H9 (cell line): Measurements from ENCODE around the gene ZFTA. TPM values are rescaled to one million over a fixed set of nuclear protein-coding genes. Genes with fewer than 3 reads are reported as not detected.

Source experiments
- DNase-seq: peaks from one replicate; pipeline ENCODE4 v3.0.0-alpha.2; 2017
- H2AFZ ChIP-seq: one replicate; pipeline ENCODE4 v1.6.1; 2013; ENCODE audit warnings: mild to moderate bottlenecking, low read length, control low read depth, moderate library complexity
- H2AK5ac ChIP-seq: 2 replicates; pipeline ENCODE4 v1.6.1; 2013; ENCODE audit warnings: low read length, control low read depth, mixed read lengths; ENCODE audit not compliant: insufficient read length
- H2BK120ac ChIP-seq: one replicate; pipeline ENCODE4 v1.6.1; 2013; ENCODE audit warnings: low read depth, mild to moderate bottlenecking, low read length, control low read depth, inconsistent platforms; ENCODE audit not compliant: poor library complexity, severe bottlenecking
- H2BK12ac ChIP-seq: 2 replicates; pipeline ENCODE4 v1.6.1; 2013; ENCODE audit warnings: low read length, control low read depth, mixed read lengths, low read depth; ENCODE audit not compliant: insufficient read length
- H2BK15ac ChIP-seq: 2 replicates; pipeline ENCODE4 v1.6.1; 2013; ENCODE audit warnings: low read depth, low read length, control low read depth
- H2BK20ac ChIP-seq: one replicate; pipeline ENCODE4 v1.6.1; 2013; ENCODE audit warnings: low read depth, mild to moderate bottlenecking, low read length, control low read depth, inconsistent platforms; ENCODE audit not compliant: poor library complexity, severe bottlenecking
- H2BK5ac ChIP-seq: 2 replicates; pipeline ENCODE4 v1.6.1; 2013; ENCODE audit warnings: low read length, control low read depth, mixed read lengths; ENCODE audit not compliant: insufficient read length
- H3K14ac ChIP-seq: 2 replicates; pipeline ENCODE4 v1.6.1; 2013; ENCODE audit warnings: low read length, control low read depth; ENCODE audit not compliant: insufficient read depth
- H3K18ac ChIP-seq: 2 replicates; pipeline ENCODE4 v1.6.1; 2013; ENCODE audit warnings: low read depth, mild to moderate bottlenecking, mixed read lengths, low read length, control low read depth; ENCODE audit not compliant: insufficient read length
- H3K23ac ChIP-seq: 2 replicates; pipeline ENCODE4 v1.6.1; 2013; ENCODE audit warnings: low read length, control low read depth, mixed read lengths, low read depth; ENCODE audit not compliant: insufficient read length
- H3K23me2 ChIP-seq: 2 replicates; pipeline ENCODE4 v1.6.1; 2013; ENCODE audit warnings: low read depth, mild to moderate bottlenecking, mixed read lengths, low read length, control low read depth; ENCODE audit not compliant: insufficient read length, poor library complexity, severe bottlenecking
- H3K27ac ChIP-seq: 2 replicates; pipeline ENCODE4 v1.5.1; 2013; ENCODE audit warnings: low read length, control low read depth, mixed read lengths, low read depth; ENCODE audit not compliant: insufficient read length
- H3K27me3 ChIP-seq: 2 replicates; pipeline ENCODE4 v1.6.1; 2013; ENCODE audit warnings: low read length, control low read depth, inconsistent platforms; ENCODE audit not compliant: insufficient read depth
- H3K4ac ChIP-seq: 2 replicates; pipeline ENCODE4 v1.6.1; 2013; ENCODE audit warnings: low read depth, mild to moderate bottlenecking, control low read depth, inconsistent platforms, low read length, moderate library complexity
- H3K4me1 ChIP-seq: 2 replicates; pipeline ENCODE4 v1.6.1; 2013; ENCODE audit warnings: low read length, control low read depth, inconsistent platforms; ENCODE audit not compliant: insufficient read depth
- H3K4me2 ChIP-seq: 2 replicates; pipeline ENCODE4 v1.6.1; 2013; ENCODE audit warnings: low read length, control low read depth, mixed read lengths; ENCODE audit not compliant: insufficient read length, insufficient read depth
- H3K56ac ChIP-seq: 2 replicates; pipeline ENCODE4 v1.6.1; 2013; ENCODE audit warnings: low read depth, mild to moderate bottlenecking, mixed read lengths, low read length, control low read depth; ENCODE audit not compliant: insufficient read length
- H3K79me1 ChIP-seq: 2 replicates; pipeline ENCODE4 v1.6.1; 2013; ENCODE audit warnings: low read depth, mild to moderate bottlenecking, moderate library complexity, low read length, control low read depth, inconsistent platforms; ENCODE audit not compliant: insufficient read depth, poor library complexity, severe bottlenecking
- H3K79me2 ChIP-seq: 2 replicates; pipeline ENCODE4 v1.6.1; 2013; ENCODE audit warnings: low read length, control low read depth, inconsistent platforms; ENCODE audit not compliant: insufficient read depth
- H3K9ac ChIP-seq: 2 replicates; pipeline ENCODE4 v1.6.1; 2013; ENCODE audit warnings: low read length, control low read depth, mixed read lengths; ENCODE audit not compliant: insufficient read length; ENCODE audit errors: extremely low read depth
- H3K9me3 ChIP-seq: one replicate; pipeline ENCODE4 v1.6.1; 2013; ENCODE audit warnings: low read depth, low read length, inconsistent platforms; ENCODE audit not compliant: control insufficient read depth
- H3T11ph ChIP-seq: one replicate; pipeline ENCODE4 v1.6.1; 2013; ENCODE audit warnings: mild to moderate bottlenecking, low read length, control low read depth, inconsistent platforms
- H4K20me1 ChIP-seq: one replicate; pipeline ENCODE4 v1.6.1; 2013; ENCODE audit not compliant: control insufficient read depth, insufficient read length, insufficient read depth
- H4K5ac ChIP-seq: 2 replicates; pipeline ENCODE4 v1.6.1; 2013; ENCODE audit warnings: low read depth, mild to moderate bottlenecking, mixed read lengths, low read length, control low read depth; ENCODE audit not compliant: insufficient read length
- H4K8ac ChIP-seq: replicated peaks from 2 replicates; pipeline ENCODE4 v1.6.1; 2013; ENCODE audit warnings: low read length, control low read depth, mixed read lengths, low read depth; ENCODE audit not compliant: insufficient read length
- H4K91ac ChIP-seq: 2 replicates; pipeline ENCODE4 v1.6.1; 2013; ENCODE audit warnings: low read depth, mild to moderate bottlenecking, moderate library complexity, mixed read lengths, low read length, control low read depth; ENCODE audit not compliant: insufficient read length
- H3K27ac Mint-ChIP-seq, 3 experiments: 2 replicates in 2 of 3; 3 replicates in 1 of 3; pipeline ENCODE4 v1.8.0; 2020 to 2021; ENCODE audit warnings: mixed read lengths in 3 of 3, mild to moderate bottlenecking in 1 of 3, moderate library complexity in 1 of 3
- H3K27me3 Mint-ChIP-seq: 2 replicates; pipeline ENCODE4 v1.8.0; 2021; ENCODE audit warnings: low read depth, mild to moderate bottlenecking, moderate library complexity, mixed read lengths
- H3K36me3 Mint-ChIP-seq, 3 experiments: 2 replicates in 2 of 3; 3 replicates in 1 of 3; pipeline ENCODE4 v1.8.0; 2020 to 2021; ENCODE audit warnings: low read depth in 3 of 3, mixed read lengths in 3 of 3; ENCODE audit not compliant: insufficient read depth in 1 of 3
- H3K4me1 Mint-ChIP-seq, 2 experiments: 2 replicates each; pipeline ENCODE4 v1.8.0; 2020; ENCODE audit warnings: mixed read lengths in 2 of 2
- H3K4me3 Mint-ChIP-seq, 2 experiments: 2 replicates in 1 of 2; 3 replicates in 1 of 2; pipeline ENCODE4 v1.8.0; 2020 to 2021; ENCODE audit warnings: mild to moderate bottlenecking in 2 of 2, mixed read lengths in 2 of 2, moderate library complexity in 1 of 2
- H3K9me3 Mint-ChIP-seq, 2 experiments: 2 replicates in 1 of 2; 3 replicates in 1 of 2; pipeline ENCODE4 v1.8.0; 2020; ENCODE audit warnings: mild to moderate bottlenecking in 2 of 2, mixed read lengths in 2 of 2, moderate library complexity in 1 of 2
- CTCF ChIP-seq: fragments of 200-600 bp; sonication (generic); conservative IDR thresholded peaks from 3 replicates; pipeline ENCODE4 v1.8.0; 2021; ENCODE audit warnings: antibody characterized with exemption, mild to moderate bottlenecking
- WGBS: extraction: QIAGEN DNeasy Blood & Tissue Kit; methylation state at CpG from one replicate; pipeline ENCODE4 v1.1.7; 2013; ENCODE audit warnings: missing lambda C conversion rate, low lambda C conversion rate, mixed read lengths; ENCODE audit not compliant: insufficient read length; ENCODE audit errors: extremely low coverage; 5-methylcytosine and 5-hydroxymethylcytosine counted together
- total RNA-seq: library from RNA; stranded (reverse); gene quantifications from 2 replicates; pipeline ENCODE4 v1.2.1, GENCODE V29; 2021

Gene ZFTA
- total RNA-seq, 1 experiment from 2014 or later: 48.2 TPM

DNA sequence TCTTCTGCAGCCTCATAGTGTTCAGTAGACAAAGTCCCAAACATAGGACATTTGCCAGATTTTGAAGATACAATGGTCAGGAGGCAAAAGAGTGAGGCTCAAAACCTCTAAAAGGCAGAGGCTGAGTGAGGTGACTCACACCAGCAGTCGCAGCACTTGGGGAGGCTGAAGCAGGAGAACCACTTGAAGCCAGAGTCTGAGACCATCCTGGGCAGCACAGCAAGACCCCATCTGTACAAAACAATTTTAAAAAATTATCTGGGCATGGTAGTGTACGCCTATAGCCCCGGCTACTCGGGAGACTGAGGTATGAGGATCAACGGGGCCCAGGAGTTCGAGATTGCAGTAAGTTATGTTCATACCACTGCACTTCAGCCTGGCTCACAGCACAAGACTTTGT, 14.2 kb upstream of the ZFTA start:
- H2BK12ac ChIP-seq: no peak overlapping the region
- H3K4me1 Mint-ChIP-seq: no peaks in the 10 kb centered on the region; a peak in 2 of 4 replicates
- no peak overlapping the region for H3K4me2 ChIP-seq
- H2BK120ac ChIP-seq: no peak overlapping the region
- no peak overlapping the region for H3K4me3 Mint-ChIP-seq
- H3K79me1 ChIP-seq: no peaks in the 10 kb centered on the region
- H2AK5ac ChIP-seq: no peak overlapping the region
- H4K91ac ChIP-seq: no peak overlapping the region
- H3K27me3 Mint-ChIP-seq: peaks cover 4% of the 10 kb centered on the region
- no peak overlapping the region for H2BK15ac ChIP-seq
- no peaks in the 10 kb centered on the region for H3K36me3 Mint-ChIP-seq
- no peaks in the 10 kb centered on the region; the same call in 1 of the 2 replicates for H3K27me3 ChIP-seq
- no peak overlapping the region for H3K23ac ChIP-seq
- no peaks in the 10 kb centered on the region; the same call in 1 of the 2 replicates for H3K4me1 ChIP-seq
- no peak overlapping the region for H3K56ac ChIP-seq
- H3K4ac ChIP-seq: no peak overlapping the region
- WGBS: no CpG with 5 or more reads among the region's 6 CpGs
- no peak overlapping the region for H4K5ac ChIP-seq
- H3K27ac Mint-ChIP-seq: no peak overlapping the region
- no peak for DNase-seq
- no peak overlapping the region for H3K14ac ChIP-seq
- no peaks in the 10 kb centered on the region for H4K20me1 ChIP-seq
- no peaks in the 10 kb centered on the region for H3K9me3 ChIP-seq
- no peak overlapping the region for H3T11ph ChIP-seq
- no peak overlapping the region for H3K9ac ChIP-seq
- H3K27ac ChIP-seq: no peak overlapping the region
- no peak overlapping the region for H2BK5ac ChIP-seq
- H4K8ac ChIP-seq: no peak overlapping the region
- TF ChIP-seq CTCF: no peak
- H3K23me2 ChIP-seq: no peaks in the 10 kb centered on the region
- no peaks in the 10 kb centered on the region for H3K9me3 Mint-ChIP-seq
- H2BK20ac ChIP-seq: no peak overlapping the region
- no peak overlapping the region for H3K18ac ChIP-seq
- no peaks in the 10 kb centered on the region for H3K79me2 ChIP-seq
- H2AFZ ChIP-seq: no peak overlapping the region
